ENCODE results near the gene NINJ2. TPM values are rescaled to one million over a fixed set of nuclear protein-coding genes. Genes with fewer than 3 reads are reported as not detected.
"Not testable (repeated sequence)": the region's sequence is repeated elsewhere in the genome, so short reads cannot be mapped to it uniquely, and the experiment has no call there.

NINJ2 gene
- total RNA-seq, 4 donors from 2014 or later: 0.78 to 9.0 (median 5.2) TPM

GRCh38 chr12:580813-581212, 82.4 kb downstream of the NINJ2 start:
- Histone ChIP-seq H3K4me1 (peaks cover 0 to 25% (median 6%) of the 10 kb centered on the region in 3 donors), H3K36me3 (no peaks in the 10 kb centered on the region)
- WGBS, 2 donors (ENCODE audit: low coverage in 1 of 2): 100% methylated on average over 1 of the region's 4 CpGs; no CpG with 5 or more reads in 1 of the 2 donors

GRCh38 chr12:579420-580110, 83.7 kb downstream of the NINJ2 start:
- no peak for TF ChIP-seq POLR2AphosphoS5 (IDR thresholded peaks at IDR 0.05)
- no peak for TF ChIP-seq EP300 (IDR thresholded peaks at IDR 0.05)
- TF ChIP-seq POLR2A (IDR thresholded peaks at IDR 0.05): no peak
- TF ChIP-seq, protein P1, sequence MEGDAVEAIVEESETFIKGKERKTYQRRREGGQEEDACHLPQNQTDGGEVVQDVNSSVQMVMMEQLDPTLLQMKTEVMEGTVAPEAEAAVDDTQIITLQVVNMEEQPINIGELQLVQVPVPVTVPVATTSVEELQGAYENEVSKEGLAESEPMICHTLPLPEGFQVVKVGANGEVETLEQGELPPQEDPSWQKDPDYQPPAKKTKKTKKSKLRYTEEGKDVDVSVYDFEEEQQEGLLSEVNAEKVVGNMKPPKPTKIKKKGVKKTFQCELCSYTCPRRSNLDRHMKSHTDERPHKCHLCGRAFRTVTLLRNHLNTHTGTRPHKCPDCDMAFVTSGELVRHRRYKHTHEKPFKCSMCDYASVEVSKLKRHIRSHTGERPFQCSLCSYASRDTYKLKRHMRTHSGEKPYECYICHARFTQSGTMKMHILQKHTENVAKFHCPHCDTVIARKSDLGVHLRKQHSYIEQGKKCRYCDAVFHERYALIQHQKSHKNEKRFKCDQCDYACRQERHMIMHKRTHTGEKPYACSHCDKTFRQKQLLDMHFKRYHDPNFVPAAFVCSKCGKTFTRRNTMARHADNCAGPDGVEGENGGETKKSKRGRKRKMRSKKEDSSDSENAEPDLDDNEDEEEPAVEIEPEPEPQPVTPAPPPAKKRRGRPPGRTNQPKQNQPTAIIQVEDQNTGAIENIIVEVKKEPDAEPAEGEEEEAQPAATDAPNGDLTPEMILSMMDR (IDR thresholded peaks at IDR 0.05): no peak
- WGBS, 2 donors (ENCODE audit: low coverage in 1 of 2): 70 to 79% methylated on average over 7 to 9 of the region's 9 CpGs
- ATAC-seq: no peak
- Histone ChIP-seq H3K36me3 (no peaks in the 10 kb centered on the region), H3K9me3 (no peaks in the 10 kb centered on the region), H3K27me3 (no peaks in the 10 kb centered on the region), H3K4me3 (no peak overlapping the region), H3K27ac (no peak overlapping the region), H3K4me1 (peaks cover 0 to 37% (median 9%) of the 10 kb centered on the region in 3 donors)

More at GRCh38 chr12:580813-581212, 82.4 kb downstream of the NINJ2 start:
- Histone ChIP-seq H3K27ac (no peak overlapping the region), H3K4me3 (no peak overlapping the region), H3K9me3 (no peaks in the 10 kb centered on the region), H3K27me3 (no peaks in the 10 kb centered on the region)
- no peak for TF ChIP-seq EP300 (IDR thresholded peaks at IDR 0.05)
- no peak for TF ChIP-seq POLR2AphosphoS5 (IDR thresholded peaks at IDR 0.05)
- TF ChIP-seq, protein P1 (IDR thresholded peaks at IDR 0.05): no peak
- no peak for TF ChIP-seq POLR2A (IDR thresholded peaks at IDR 0.05)
- ATAC-seq: no peak

GRCh38 chr12:578748-579419, 84.4 kb downstream of the NINJ2 start:
- Histone ChIP-seq H3K36me3 (no peaks in the 10 kb centered on the region), H3K4me1 (peaks cover 0 to 39% (median 9%) of the 10 kb centered on the region in 3 donors), H3K4me3 (no peak overlapping the region), H3K27ac (no peak overlapping the region), H3K27me3 (no peaks in the 10 kb centered on the region), H3K9me3 (no peaks in the 10 kb centered on the region)
- 33 to 43% methylated on average over 6 to 7 of the region's 7 CpGs for WGBS, 2 donors (ENCODE audit: low coverage in 1 of 2)
- ATAC-seq: no peak
- TF ChIP-seq POLR2AphosphoS5 (IDR thresholded peaks at IDR 0.05) (no peak), POLR2A (IDR thresholded peaks at IDR 0.05) (no peak), EP300 (IDR thresholded peaks at IDR 0.05) (no peak)
- TF ChIP-seq, protein P1 (IDR thresholded peaks at IDR 0.05): no peak

DNA sequence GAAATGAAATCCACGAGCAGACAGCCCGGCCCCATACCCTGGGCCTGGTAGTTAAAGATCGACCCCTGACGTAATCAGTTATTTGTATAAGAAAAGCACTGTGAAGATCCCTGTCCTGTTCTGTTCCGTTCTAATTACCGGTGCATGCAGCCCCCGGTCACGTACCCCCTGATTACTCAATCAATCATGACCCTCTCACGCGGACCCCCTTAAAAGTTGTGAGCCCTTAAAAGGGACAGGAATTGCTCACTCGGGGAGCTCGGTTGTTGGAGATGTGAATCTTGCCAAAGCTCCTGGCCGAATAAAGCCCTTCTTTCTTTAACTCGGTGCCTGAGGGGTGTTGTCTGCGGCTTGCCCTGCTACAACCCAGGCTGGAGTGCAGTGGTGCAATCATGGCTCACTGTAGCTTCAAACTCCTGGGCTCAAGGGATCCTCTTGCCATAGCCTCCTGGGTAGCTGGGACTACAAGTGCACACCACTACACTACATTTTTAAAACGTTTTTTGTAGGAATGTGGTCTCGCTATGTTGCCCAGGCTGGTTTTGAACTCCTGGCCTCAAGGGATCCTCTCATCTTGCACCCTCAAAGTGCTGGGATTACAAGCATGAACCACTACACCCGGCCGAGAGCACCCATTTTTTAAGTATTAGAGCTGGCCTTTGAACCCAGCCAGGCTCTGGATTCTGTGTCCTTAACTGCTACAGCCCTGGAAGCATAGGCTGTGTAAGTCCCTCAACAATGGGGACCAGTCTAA, 85.1 kb downstream of the NINJ2 start:
- H3K9me3 ChIP-seq, H3K27ac ChIP-seq, H3K4me3 ChIP-seq, H3K27me3 ChIP-seq, ATAC-seq, H3K36me3 ChIP-seq: not testable (repeated sequence)
- peaks cover 0 to 39% (median 9%) of the 10 kb centered on the region in 3 donors for H3K4me1 ChIP-seq
- WGBS, 2 donors (ENCODE audit: low coverage in 1 of 2): 75 to 76% methylated on average over 13 to 17 of the region's 19 CpGs

DNA sequence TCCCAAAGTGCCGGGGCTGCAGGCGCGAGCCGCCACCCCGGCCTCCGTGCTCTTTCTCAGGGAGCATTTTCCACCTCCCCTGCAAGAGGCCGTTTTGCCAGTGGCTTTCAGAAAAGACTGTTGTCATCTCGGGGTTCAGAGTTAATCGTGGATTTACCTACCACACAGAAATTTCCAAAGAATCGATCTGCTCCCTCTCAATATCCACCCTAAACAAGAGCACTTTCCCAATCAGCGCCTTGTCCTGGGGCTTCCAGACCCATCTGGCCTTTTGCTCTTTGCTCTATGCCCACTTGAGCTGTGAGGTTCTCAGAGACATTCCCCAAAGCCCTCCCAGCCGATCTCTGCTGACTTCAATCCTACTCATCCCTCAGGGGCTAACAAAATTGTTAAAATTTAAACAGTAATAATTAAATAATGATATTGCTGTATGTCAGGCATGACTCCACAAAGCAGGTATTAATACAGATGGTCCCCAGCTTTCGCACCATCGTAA, 86.6 kb downstream of the NINJ2 start:
- Histone ChIP-seq H3K4me1 (peaks cover 0 to 47% (median 13%) of the 10 kb centered on the region in 3 donors), H3K9me3 (no peaks in the 10 kb centered on the region), H3K4me3 (no peak overlapping the region), H3K27ac (peak overlapping the region in 3 of 4 donors; percentile 65 to 73 (median 71)), H3K36me3 (no peaks in the 10 kb centered on the region), H3K27me3 (no peaks in the 10 kb centered on the region)
- ATAC-seq: no peak
- WGBS, 2 donors (ENCODE audit: low coverage in 1 of 2): 83 to 89% methylated on average over 7 to 8 of the region's 14 CpGs
- TF ChIP-seq POLR2AphosphoS5 (IDR thresholded peaks at IDR 0.05) (no peak), EP300 (IDR thresholded peaks at IDR 0.05) (no peak)
- TF ChIP-seq, protein P1 (IDR thresholded peaks at IDR 0.05): no peak

Data from gastroesophageal sphincter (tissue), 4 donors.